Activated CD8-positive, alpha-beta memory T cell treated with anti-CD3 and anti-CD28 coated beads for 48 hours (primary cell): ENCODE measurements around the gene FRMD4A.
"Not testable (repeated sequence)": the region's sequence is repeated elsewhere in the genome, so short reads cannot be mapped to it uniquely, and the experiment has no call there.

Experiments used
- DNase-seq, 3 experiments: peaks; one replicate each; pipeline ENCODE4 v3.0.0-alpha.2; 2020; ENCODE audit warnings: low read depth in 2 of 3, low spot score in 2 of 3

FRMD4A gene

DNA sequence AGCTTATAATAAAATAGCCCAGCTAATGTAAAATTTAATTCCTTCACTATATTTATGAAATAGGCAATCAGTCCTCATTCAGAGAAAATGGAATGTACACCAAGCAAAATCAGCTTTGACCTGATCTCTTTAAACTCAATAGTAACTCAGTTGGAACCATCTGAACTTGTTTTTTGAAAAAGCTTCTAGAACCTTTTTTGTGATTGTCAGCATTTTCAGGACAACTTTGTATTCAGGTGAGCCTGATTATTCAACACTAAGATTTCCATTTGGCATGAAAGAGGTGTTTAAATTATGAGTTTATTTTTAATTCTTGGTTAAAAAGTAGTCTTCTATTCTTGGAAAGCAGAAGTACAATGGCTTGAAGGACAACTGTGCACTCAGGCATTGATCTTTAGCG is 89.5 kb downstream of the FRMD4A start:
- no peak for DNase-seq

DNA sequence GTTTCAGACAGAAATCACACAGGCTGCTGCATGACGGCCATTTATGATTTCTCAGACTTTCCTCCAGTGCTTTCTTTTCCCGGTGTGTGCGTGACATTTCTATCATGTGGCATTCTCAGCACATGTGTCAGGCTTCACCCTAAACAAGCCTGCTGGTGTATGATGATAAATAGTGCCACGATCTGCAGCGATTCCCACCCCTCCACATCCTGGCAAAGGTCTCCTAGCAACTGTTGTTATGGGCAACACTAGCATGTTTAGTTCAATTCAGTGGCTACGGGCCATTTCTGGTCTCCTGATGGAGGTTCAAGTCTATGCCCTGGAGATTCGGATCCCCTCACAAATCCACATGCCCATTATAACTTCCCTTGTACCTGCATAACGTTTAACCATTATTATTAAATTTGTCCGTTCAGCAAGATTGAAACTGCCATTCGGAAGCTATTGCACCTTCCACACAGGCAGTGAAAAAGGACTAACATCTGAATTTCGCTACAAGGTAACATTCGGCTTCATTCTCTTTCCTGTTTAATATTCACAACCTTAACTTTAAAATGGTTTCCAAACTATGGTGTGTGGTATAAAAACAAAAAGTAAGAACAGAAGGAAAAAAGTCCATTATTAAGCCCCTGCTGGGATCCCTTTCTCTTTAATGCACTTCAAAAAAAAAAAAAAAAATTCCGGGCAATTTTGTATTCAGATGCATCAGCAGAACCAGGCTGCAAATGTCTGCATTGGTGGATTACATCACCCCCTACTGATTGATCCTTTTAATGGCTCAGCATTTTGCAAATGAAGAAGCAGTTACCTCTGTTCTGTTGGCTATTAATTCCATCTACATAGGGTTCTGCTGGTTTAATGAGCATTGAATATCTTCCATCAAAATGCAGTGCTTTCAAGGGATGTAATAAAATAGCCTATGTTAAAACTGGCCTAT is 90.2 kb downstream of the FRMD4A start:
- DNase-seq: no peak

DNA sequence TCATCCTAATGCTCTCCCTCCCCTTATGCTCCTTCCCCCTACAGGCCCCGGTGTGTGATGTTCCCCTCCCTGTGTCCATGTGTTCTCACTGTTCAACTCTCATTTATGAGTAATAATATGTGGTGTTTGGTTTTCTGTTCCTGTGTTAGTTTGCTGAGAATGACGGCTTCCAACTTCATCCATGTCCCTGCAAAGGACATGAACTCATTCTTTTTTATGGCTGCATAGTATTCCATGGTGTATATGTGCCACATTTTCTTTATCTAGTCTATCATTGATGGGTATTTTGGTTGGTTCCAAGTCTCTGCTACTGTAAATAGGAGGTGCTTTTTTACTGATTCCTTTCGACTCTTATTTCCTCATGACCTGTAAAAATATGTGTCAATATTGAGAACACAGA is 92.1 kb downstream of the FRMD4A start:
- DNase-seq: not testable (repeated sequence)

DNA sequence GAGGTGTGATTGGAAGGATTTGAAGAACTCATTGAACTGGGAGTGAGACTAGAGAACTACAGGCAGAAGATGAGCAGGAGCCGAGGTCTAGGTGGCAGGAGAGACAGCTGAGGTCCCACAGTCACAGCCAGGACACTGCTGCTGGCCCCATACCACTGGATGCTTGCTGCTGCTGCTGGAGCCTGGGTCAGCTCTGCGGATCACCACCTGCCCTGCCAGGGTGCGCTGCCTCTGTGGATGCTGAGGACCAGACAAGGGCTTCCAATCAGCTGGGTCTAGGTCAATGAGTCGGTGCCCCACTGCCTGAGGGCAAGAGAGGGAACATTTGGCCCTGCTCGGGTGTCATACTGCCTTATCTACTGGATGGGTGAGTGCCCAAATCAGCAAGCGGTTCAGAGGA is 94.4 kb downstream of the FRMD4A start:
- DNase-seq: no peak

DNA sequence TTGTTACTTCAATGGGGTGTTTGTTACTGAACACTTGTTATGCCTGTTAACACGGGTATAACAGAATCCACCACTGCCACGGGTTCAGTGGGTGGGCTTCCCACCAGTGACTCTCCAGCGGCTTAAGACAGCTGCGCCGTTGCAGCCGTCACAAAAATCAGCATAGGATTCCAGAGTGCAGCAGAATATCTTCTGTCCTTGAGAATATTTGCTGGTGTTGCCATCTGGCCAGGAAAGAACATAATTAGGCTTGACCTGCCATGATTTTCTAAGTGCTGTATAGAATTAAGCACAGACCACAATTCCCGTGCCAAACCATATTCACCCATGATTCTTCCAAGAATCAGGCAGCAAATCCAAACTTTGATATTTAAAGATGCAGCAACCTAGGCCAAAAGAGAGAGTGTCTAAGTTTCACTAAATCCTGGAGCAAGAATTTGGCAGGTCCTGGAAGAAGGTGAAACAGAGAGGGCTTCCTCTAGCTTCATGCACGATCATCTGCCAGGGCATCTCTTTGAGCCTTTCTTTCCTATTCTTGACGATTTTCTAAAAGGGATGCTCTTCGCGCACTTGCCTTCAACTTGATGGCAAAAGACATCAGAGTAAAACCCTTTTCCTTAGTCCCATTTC is 95.0 kb downstream of the FRMD4A start:
- DNase-seq: no peak

DNA sequence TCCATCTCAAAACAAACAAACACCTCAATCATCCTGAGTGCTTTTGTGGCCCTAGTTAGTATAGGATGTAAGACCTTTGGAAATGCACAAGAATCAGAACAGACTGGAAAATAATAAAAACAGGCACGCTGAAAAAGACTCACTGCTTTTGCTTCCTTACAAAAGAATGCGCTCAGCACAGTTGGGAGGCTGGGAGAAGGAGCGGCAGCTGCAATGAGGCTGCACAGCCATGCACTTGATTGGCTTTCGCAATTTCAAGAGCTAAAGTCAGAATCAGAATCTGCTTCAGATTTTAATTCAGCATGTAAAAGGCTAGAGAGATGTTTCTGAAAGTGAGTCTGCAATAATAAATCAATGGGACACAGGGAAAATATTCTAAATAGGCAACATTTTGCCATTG is 97.2 kb downstream of the FRMD4A start:
- no peak for DNase-seq

DNA sequence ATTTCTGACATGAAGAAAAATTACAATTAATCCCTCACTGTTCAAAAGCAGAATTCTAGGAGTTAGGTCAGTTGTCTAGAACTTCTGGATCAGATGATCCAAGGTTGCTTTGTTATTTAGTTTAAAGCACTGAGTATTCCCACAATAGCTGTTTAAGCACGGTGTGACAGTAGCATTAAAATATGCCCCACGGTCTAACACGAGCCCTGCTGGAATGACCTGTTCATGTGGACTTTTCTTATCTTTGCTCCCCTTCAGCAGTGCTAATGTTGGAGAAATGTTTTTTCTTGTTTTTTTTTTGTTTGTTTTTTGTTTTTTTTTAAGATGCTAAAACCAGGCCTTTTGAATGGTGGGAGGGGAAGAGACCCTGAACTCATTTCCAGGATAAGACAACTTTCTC is 101.9 kb downstream of the FRMD4A start:
- DNase-seq: not testable (repeated sequence)

DNA sequence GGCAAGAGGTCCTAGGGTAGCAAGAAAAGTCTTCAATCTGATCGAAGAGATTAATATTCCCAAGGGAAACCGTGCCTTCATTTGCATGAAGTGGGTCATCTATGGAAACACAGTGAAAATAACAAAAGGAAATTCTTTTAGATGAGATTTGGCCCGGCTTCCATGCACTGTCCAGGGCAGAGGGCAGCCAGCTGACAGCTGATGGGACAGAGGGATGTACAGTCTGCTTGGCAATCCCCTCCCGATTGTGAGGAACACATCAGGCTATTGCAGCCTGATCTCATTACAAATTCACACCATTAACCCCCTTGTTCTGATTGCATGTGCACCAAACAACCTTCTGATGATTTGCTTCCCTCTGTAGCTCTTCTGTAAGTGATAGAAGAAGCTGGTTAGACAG is 105.3 kb downstream of the FRMD4A start:
- no peak for DNase-seq

DNA sequence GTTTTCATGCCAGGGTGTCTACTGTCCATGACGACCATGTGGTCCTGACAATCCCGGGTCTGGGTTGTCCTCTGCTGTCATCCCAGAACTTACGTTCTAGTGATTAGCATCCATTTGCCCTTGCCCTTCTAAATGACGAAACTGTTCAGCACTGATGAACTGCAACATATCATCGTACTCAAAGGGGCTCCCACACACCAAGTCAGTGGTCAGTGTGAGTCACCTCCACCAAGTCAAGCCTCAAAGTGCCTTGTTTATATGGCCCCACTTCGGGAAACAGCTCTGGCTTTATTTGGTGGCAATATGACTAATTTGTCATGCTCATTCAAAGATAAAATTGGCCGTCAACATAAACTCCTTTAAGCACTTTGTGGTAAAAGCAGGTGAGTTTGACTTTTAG is 110.7 kb downstream of the FRMD4A start:
- DNase-seq: no peak

DNA sequence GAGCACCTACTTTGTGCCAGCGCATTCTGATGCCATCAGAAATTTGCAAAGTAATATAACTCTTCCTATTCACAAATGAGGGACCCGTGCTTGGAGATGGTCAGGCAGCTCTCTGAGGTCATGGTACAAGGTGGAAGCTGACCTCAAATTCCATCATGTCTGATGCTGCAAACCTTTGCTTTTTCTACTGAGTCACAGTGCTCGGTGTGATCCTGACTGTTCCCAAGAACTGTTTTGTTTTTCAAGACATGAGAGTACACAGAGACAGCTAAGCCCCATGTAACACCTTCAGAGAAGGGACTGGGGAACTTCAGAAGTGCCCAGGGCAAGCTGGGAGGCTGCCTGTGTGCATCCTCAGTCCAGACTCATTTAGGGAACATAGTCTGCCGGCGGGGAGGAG is 111.3 kb downstream of the FRMD4A start:
- no peak for DNase-seq

DNA sequence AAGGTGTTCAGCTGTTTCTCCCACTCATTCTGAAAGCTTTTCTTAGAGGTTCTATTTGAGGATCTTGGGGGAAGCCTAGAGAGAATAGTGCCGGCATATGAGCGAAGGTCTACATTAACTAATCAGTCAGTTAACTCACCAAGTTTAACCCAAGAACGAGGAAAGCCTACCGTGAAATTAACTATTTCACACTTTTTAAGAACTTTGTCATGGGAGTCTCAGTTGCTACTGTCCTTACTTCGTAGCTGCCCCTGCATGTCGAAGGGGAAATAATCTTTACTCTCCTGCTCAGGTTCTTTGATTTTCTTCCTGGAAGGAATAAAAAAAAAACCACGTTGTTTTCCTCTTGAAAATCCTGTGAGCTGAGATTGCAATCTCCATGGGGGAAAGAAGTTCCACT is 115.1 kb downstream of the FRMD4A start:
- no peak for DNase-seq

DNA sequence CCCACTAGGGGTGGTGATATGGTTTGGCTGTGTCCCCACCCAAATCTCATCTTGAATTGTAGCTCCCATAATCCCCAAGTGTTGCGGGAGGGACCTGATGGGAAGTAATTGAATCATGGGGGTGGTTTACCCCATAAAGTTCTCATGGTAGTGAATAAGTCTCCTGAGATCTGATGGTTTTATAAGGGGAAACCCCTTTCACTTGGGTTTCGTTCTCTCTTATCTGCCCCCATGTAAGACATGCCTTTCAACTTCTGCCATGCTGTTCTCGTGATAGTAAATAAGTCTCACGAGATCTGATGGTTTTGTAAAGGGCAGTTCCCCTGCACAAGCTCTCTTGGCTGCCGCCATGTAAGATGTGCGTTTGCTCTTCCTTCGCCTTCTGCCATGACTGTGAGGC is 117.0 kb downstream of the FRMD4A start:
- DNase-seq: not testable (repeated sequence)

DNA sequence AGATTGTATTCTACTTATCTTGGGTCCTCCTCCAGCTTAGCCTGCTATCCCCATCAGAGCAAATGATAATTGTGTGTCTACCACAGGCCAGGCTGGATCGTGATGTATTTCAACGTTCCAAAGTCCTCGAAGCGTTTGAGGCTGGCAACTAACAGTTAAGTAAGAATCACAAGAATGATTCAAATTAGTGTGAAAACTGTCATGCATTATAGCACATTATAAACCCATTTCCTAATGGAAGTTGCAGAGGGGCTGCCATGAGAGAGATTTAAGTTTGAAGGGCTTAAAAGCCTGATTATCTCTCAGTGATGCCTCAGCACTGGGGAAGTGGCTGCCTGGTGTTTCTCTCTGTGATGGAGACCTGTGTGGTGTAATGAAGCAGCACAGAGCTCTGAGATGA is 119.1 kb downstream of the FRMD4A start:
- no peak for DNase-seq

DNA sequence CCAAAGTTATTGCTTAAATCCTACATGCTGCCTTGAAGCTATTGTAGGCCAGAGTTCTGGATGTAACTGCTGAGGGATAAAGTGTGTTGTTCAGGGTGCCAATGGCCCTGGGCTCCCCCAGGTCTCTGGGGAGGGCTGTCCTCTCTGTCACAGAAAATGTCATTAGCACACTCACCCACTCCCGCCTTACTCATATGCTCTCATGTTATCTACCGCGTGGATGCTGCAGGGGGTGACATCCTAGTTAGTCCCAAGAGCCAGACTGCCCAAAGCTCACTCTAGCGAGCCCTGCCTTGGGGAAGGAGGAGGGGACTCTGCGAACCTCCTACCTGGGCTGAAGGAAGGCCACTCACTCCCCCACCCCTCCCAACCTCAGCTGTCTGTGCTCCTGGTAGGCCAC is 122.5 kb downstream of the FRMD4A start:
- no peak for DNase-seq

DNA sequence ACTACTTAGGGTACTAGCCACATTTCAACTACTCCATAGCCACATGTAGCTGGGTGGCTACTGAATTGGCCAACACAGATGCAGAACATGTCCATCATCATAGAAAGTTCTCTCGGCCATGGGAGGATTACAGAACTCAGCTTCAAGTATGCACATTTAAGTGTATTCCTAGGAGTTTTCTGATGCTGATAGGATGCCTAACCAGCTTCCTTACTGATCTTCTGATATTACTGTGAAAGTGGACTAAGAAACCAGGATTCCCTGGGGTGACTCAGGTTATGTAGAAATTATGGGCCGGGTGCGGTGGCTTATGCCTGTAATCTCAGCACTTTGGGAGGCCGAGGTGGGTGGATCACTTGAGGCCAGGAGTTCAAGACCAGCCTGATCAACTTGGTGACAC is 125.5 kb downstream of the FRMD4A start:
- DNase-seq: no peak

DNA sequence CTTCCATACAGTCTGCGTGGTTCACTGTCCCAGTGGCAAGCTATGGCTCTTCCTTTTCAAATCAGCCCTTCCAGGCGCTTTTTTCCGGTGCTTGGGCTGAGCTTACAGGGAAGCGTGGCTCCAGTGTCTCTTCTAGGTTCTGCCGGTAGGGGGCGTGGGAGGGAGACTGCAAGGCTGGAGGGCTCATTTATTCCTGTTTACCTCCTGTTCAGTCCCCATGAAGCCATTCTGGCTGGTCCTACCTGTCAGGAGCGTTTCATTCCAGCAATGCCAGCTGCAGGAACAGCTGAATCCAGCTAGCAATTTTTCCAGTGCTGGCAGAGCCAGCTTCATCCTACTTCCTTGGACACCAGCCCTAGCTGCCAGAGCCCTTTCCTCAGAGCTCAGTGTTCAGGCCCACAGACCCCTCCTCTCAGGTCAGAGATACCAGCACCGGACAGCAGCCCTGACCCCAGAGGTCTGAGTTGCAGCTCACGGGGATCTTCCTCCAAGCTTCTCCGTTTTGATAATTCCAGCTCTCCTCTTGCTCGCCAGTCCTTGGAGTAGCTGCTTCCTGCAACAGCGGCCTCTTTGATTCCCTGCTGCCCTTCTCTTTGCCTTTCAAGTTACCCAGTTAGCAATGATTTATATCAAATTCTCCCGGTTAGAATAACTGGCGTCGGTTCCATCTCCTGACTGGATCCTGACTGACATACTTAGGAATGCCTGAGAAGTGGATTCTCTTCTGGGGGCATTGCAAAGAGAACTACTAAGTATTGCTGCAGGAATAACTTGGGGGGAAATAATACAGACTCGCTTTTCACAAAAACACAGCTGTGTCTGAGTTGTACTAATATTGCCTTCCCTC is 129.8 kb downstream of the FRMD4A start:
- no peak for DNase-seq

DNA sequence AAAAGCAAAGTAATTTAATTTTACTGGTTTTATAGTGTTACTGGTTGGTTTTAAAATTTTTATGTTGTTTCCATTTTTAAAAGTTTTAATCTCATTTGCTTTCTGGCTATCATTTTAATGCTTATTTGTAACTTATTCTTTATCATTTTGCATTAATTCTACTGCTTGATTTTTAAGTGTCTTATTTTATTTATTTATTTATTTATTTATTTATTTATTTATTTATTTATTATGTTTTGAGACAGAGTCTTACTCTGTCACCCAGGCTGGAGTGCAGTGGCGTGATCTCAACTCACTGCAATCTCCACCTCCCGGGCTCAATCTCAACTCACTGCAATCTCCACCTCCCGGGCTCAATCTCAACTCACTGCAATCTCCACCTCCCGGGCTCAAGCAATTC is 131.6 kb downstream of the FRMD4A start:
- DNase-seq: not testable (repeated sequence)

DNA sequence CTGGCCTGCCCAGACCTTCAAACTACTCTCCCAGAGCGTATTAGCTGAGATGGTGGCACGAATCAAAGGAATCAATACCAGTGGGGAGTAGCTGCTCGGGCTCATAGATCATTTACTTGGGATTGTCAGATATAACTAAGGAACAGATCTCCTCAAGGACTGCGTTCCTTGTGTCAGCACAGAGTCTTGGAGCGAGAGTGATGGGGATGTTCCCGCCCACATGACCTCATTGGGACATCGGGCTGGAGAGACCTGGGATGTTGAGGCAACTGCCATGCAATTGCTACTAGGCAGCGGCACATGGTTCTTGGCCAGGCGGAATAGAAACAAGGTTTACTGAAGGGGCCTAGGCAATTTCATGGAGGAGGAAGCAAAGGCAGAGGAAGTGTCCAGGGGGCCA is 132.6 kb downstream of the FRMD4A start:
- DNase-seq: no peak

DNA sequence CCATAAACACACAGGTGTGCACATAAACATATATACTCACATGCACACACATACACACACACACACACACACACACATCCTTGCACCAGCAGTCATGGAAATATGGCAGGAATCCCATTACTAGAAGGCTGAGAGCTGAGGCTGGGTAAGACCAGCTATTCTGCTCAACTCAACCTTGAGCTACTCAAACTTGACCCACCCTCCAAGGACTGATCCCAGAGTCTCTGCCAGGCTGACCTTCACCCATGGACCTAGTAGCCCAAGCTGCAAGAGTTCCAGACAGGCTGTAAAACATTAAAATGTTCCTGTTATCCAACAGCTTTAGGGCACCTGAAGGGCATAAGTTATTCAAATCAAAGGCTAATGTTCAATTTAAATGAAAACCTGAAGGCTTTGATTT is 134.6 kb downstream of the FRMD4A start:
- no peak for DNase-seq

DNA sequence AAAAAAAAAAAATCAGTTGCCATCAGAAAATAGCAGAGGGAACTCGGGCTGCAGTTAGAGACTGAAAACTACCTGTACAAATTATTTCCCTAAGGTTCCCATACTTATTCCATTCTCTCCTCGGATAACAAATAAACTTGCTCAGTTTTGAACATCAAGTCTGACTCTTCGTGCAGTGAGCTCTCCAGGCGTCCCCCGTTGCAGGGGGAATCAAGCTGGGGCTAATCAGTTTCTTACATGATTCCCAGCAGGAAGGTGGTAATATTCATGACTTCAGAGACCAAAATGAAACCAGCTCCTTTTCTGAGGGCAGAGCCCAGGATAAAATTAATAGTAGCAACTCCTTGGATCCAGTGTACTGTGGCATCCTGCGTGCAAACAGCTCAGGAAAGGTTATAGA is 135.3 kb downstream of the FRMD4A start:
- DNase-seq: no peak

DNA sequence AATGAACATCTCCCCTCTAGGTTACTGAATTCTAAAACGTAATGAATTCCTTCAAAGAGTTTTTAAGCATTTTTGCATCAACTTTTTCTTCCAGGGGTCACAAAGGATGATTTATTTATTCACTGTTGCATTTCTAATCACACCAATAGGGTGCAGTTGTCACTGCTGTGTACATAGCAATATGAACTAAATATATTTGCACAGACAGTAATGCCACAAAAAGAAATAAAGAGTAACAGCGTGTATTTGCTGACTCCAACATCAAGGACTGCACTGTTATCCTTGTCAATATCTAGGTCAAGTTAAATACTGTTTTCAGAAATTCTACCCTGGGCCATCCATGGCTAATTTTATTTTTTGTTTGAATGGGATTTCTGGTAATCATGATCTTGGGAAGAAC is 138.0 kb downstream of the FRMD4A start:
- DNase-seq: no peak

DNA sequence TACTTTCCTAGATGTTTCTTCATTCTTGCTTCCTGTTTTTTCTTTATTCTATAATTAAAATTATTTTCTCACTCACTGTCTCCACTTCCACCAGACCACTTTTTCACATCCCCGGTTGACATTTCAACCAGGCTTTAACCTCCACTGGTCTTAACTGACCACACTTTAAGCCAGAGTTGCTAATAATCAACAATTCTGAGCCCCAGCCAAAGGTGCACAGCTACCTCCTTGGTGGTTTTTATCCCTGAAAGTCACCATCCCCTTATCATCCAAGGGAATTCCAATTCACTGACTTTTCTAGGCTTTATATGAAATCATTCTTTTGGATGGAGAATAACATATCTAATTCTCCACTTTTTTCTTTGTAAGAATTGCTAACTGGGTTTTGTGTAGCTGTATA is 138.9 kb downstream of the FRMD4A start:
- no peak for DNase-seq
